ENCODE measurements around the gene ELOVL1.
"Not testable (repeated sequence)": the region's sequence is repeated elsewhere in the genome, so short reads cannot be mapped to it uniquely, and the experiment has no call there.

Gene ELOVL1

GRCh38 chr1:43367904-43368645, at the start of gene ELOVL1:
ELOVL1 (minus strand) TSS chr1:43368011; CDS start chr1:43365609, 2,402 bp downstream.
- DNase-seq, result peak; percentile 81

GRCh38 chr1:43415901-43416300, 48.1 kb upstream of the ELOVL1 start:
- DNase-seq, result no peak

- DNase-seq, result no peak
These were observed 46.9 kb upstream of the ELOVL1 start for GRCh38 chr1:43414634-43415223.

GRCh38 chr1:43413426-43413825, 45.6 kb upstream of the ELOVL1 start:
- DNase-seq, result not testable (repeated sequence)

GRCh38 chr1:43410571-43410970, 42.8 kb upstream of the ELOVL1 start:
- DNase-seq, result no peak

GRCh38 chr1:43405876-43406234, 38.0 kb upstream of the ELOVL1 start:
- DNase-seq, result no peak

GRCh38 chr1:43405219-43405875, 37.5 kb upstream of the ELOVL1 start:
- no peak for DNase-seq

GRCh38 chr1:43404353-43404752, 36.5 kb upstream of the ELOVL1 start:
- no peak for DNase-seq

GRCh38 chr1:43402089-43402865, 34.5 kb upstream of the ELOVL1 start:
- DNase-seq, result no peak

- not testable (repeated sequence) for DNase-seq
These were observed 32.6 kb upstream of the ELOVL1 start for GRCh38 chr1:43400441-43400840.

GRCh38 chr1:43398227-43398626, 30.4 kb upstream of the ELOVL1 start:
- DNase-seq, result no peak

- no peak for DNase-seq
These were observed 28.2 kb upstream of the ELOVL1 start for GRCh38 chr1:43396059-43396458.

GRCh38 chr1:43395523-43395922, 27.7 kb upstream of the ELOVL1 start:
- DNase-seq, result no peak

- no peak for DNase-seq
These were observed 24.9 kb upstream of the ELOVL1 start for GRCh38 chr1:43392702-43393101.

- DNase-seq, result peak; percentile 80
These were observed 21.8 kb upstream of the ELOVL1 start, which contains the start of the genes MED8 and SZT2 for GRCh38 chr1:43389326-43390313. MED8 (minus strand) TSS chr1:43389800; CDS start chr1:43389764, 36 bp downstream. SZT2 (plus strand) TSS chr1:43389899; CDS start chr1:43389969, 70 bp downstream.

- DNase-seq, result no peak
These were observed 20.8 kb upstream of the ELOVL1 start for GRCh38 chr1:43388613-43389012.

- no peak for DNase-seq
These were observed 20.3 kb upstream of the ELOVL1 start for GRCh38 chr1:43387976-43388599.

- no peak for DNase-seq
These were observed 18.9 kb upstream of the ELOVL1 start for GRCh38 chr1:43386676-43387075.

- no peak for DNase-seq
These were observed 15.6 kb upstream of the ELOVL1 start for GRCh38 chr1:43383449-43383848.

GRCh38 chr1:43382027-43382779, 14.4 kb upstream of the ELOVL1 start:
- DNase-seq, result no peak

GRCh38 chr1:43381612-43382011, 13.8 kb upstream of the ELOVL1 start:
- DNase-seq, result no peak
